Trophoblast cell (in vitro differentiated cells and primary cell): ENCODE measurements around the gene SCAF4.

Experiments
- DNase-seq, 2 donors: peaks; one replicate each; pipeline ENCODE4 v3.0.0-alpha.2; 2016
- H2AFZ ChIP-seq: 2 replicates; pipeline ENCODE4 v1.6.1; 2013; ENCODE audit warnings: low read length, moderate library complexity, mild to moderate bottlenecking; ENCODE audit not compliant: insufficient read depth, poor library complexity
- H2AK5ac ChIP-seq: 2 replicates; pipeline ENCODE4 v1.6.1; 2013; ENCODE audit warnings: mild to moderate bottlenecking, low read length
- H2BK120ac ChIP-seq: 2 replicates; pipeline ENCODE4 v1.6.1; 2013; ENCODE audit warnings: low read length, mild to moderate bottlenecking, moderate library complexity; ENCODE audit not compliant: insufficient read depth, poor library complexity
- H2BK12ac ChIP-seq: 2 replicates; pipeline ENCODE4 v1.6.1; 2013; ENCODE audit warnings: mild to moderate bottlenecking, low read length, moderate library complexity
- H2BK5ac ChIP-seq: 2 replicates; pipeline ENCODE4 v1.6.1; 2013; ENCODE audit warnings: low read length, low read depth, moderate library complexity, mild to moderate bottlenecking; ENCODE audit not compliant: poor library complexity
- H3K14ac ChIP-seq: 2 replicates; pipeline ENCODE4 v1.6.1; 2013; ENCODE audit warnings: mild to moderate bottlenecking, low read length
- H3K18ac ChIP-seq: 2 replicates; pipeline ENCODE4 v1.6.1; 2013; ENCODE audit warnings: mild to moderate bottlenecking, low read length
- H3K23ac ChIP-seq: 2 replicates; pipeline ENCODE4 v1.6.1; 2013; ENCODE audit warnings: low read length
- H3K27ac ChIP-seq: 2 replicates; pipeline ENCODE4 v1.5.1; 2013; ENCODE audit warnings: low read depth, mild to moderate bottlenecking, inconsistent platforms, low read length, moderate library complexity
- H3K27me3 ChIP-seq: 2 replicates; pipeline ENCODE4 v1.6.1; 2013; ENCODE audit warnings: inconsistent platforms, mild to moderate bottlenecking, low read length, moderate library complexity; ENCODE audit not compliant: insufficient read depth
- H3K36me3 ChIP-seq, 2 experiments: 1 replicate in 1 of 2; 2 replicates in 1 of 2; pipeline ENCODE4 v1.6.1; 2013; ENCODE audit warnings: low read length in 2 of 2, mild to moderate bottlenecking in 2 of 2, moderate library complexity in 1 of 2; ENCODE audit not compliant: insufficient read depth in 2 of 2, control insufficient read depth in 1 of 2
- H3K4ac ChIP-seq: 2 replicates; pipeline ENCODE4 v1.6.1; 2013; ENCODE audit warnings: low read depth, mild to moderate bottlenecking, low read length, moderate library complexity
- H3K4me1 ChIP-seq, 2 experiments: 1 replicate in 1 of 2; 2 replicates in 1 of 2; pipeline ENCODE4 v1.6.1; 2013; ENCODE audit warnings: low read length in 2 of 2, mild to moderate bottlenecking in 2 of 2, moderate library complexity in 1 of 2; ENCODE audit not compliant: insufficient read depth in 2 of 2, control insufficient read depth in 1 of 2
- H3K4me2 ChIP-seq: 2 replicates; pipeline ENCODE4 v1.6.1; 2013; ENCODE audit warnings: inconsistent platforms, mild to moderate bottlenecking, low read length, moderate library complexity
- H3K4me3 ChIP-seq: 2 replicates; pipeline ENCODE4 v1.5.1; 2013; ENCODE audit warnings: mild to moderate bottlenecking, low read depth, low read length, inconsistent platforms
- H3K79me1 ChIP-seq: one replicate; pipeline ENCODE4 v1.6.1; 2013; ENCODE audit warnings: low read length
- H3K79me2 ChIP-seq: 2 replicates; pipeline ENCODE4 v1.6.1; 2013; ENCODE audit warnings: low read length, mild to moderate bottlenecking; ENCODE audit not compliant: control insufficient read depth, insufficient read depth, poor library complexity
- H3K9ac ChIP-seq: 2 replicates; pipeline ENCODE4 v1.6.1; 2013; ENCODE audit warnings: mild to moderate bottlenecking, low read length
- H3K9me3 ChIP-seq: 2 replicates; pipeline ENCODE4 v1.6.1; 2013; ENCODE audit warnings: low read depth, mild to moderate bottlenecking, control low read depth, inconsistent platforms, low read length; ENCODE audit not compliant: insufficient read depth
- H4K12ac ChIP-seq: 2 replicates; pipeline ENCODE4 v1.6.1; 2013; ENCODE audit warnings: low read depth, mild to moderate bottlenecking, low read length, moderate library complexity
- H4K8ac ChIP-seq: 2 replicates; pipeline ENCODE4 v1.6.1; 2013; ENCODE audit warnings: low read depth, mild to moderate bottlenecking, low read length, moderate library complexity
- H4K91ac ChIP-seq: one replicate; pipeline ENCODE4 v1.6.1; 2013; ENCODE audit warnings: low read depth, mild to moderate bottlenecking, low read length, moderate library complexity
- WGBS: extraction: QIAGEN DNeasy Blood & Tissue Kit; methylation state at CpG from one replicate; pipeline ENCODE4 v1.1.7; 2013; ENCODE audit warnings: missing lambda C conversion rate; ENCODE audit not compliant: insufficient read length, insufficient coverage; ENCODE audit errors: extremely low coverage; 5-methylcytosine and 5-hydroxymethylcytosine counted together

The SCAF4 gene

GRCh38 chr21:31660259-31660565, 71.7 kb downstream of the SCAF4 start:
- peak overlapping the region; percentile 47 for H4K12ac ChIP-seq
- H3K18ac ChIP-seq: peak overlapping the region; percentile 84
- no peak overlapping the region for H2AK5ac ChIP-seq
- no peak overlapping the region for H2BK5ac ChIP-seq
- H3K9ac ChIP-seq: peak overlapping the region; percentile 28
- H3K79me2 ChIP-seq: peaks cover 6% of the 10 kb centered on the region
- no peak overlapping the region for H4K8ac ChIP-seq
- no peak for DNase-seq
- H3K4me3 ChIP-seq: peak overlapping the region; percentile 91
- peak overlapping the region; percentile 35 for H3K14ac ChIP-seq
- H2BK120ac ChIP-seq: peak overlapping the region; percentile 43
- H3K9me3 ChIP-seq: no peaks in the 10 kb centered on the region
- peak overlapping the region; percentile 60 for H3K4ac ChIP-seq
- peaks cover 0 to 2% of the 10 kb centered on the region in 2 experiments for H3K4me1 ChIP-seq
- H3K4me2 ChIP-seq: peak overlapping the region; percentile 78
- H4K91ac ChIP-seq: peak overlapping the region; percentile 62
- no peak overlapping the region for H2BK12ac ChIP-seq
- H3K27ac ChIP-seq: no peak overlapping the region
- peak overlapping the region; percentile 67 for H2AFZ ChIP-seq
- H3K27me3 ChIP-seq: no peaks in the 10 kb centered on the region
- WGBS: no CpG with 5 or more reads among the region's 12 CpGs
- peaks cover 5% of the 10 kb centered on the region for H3K79me1 ChIP-seq
- peaks cover 3 to 4% of the 10 kb centered on the region in 2 experiments for H3K36me3 ChIP-seq
- no peak overlapping the region for H3K23ac ChIP-seq

GRCh38 chr21:31659536-31660258, 72.2 kb downstream of the SCAF4 start, which contains the start of gene SOD1:
Gene SOD1, plus strand, starts transcription at chr21:31659693. Its CDS starts 77 bp downstream, at chr21:31659770.
- peaks cover 5% of the 10 kb centered on the region for H3K79me1 ChIP-seq
- peak within 1 kb of the TSS; percentile 76 for H2AFZ ChIP-seq
- peak within 1 kb of the TSS; percentile 78 for H3K4me2 ChIP-seq
- no peak within 1 kb of the TSS for H2BK12ac ChIP-seq
- peak within 1 kb of the TSS; percentile 87 for H3K14ac ChIP-seq
- H3K18ac ChIP-seq: peak within 1 kb of the TSS; percentile 89
- peaks cover 3 to 4% of the 10 kb centered on the region in 2 experiments for H3K36me3 ChIP-seq
- peaks cover 0 to 2% of the 10 kb centered on the region in 2 experiments for H3K4me1 ChIP-seq
- H2BK5ac ChIP-seq: peak within 1 kb of the TSS; percentile 13
- H4K12ac ChIP-seq: peak within 1 kb of the TSS; percentile 55
- no peak within 1 kb of the TSS for H3K23ac ChIP-seq
- peak within 1 kb of the TSS; percentile 62 for H4K91ac ChIP-seq
- peak within 1 kb of the TSS; percentile 75 for H3K9ac ChIP-seq
- no peaks in the 10 kb centered on the region for H3K27me3 ChIP-seq
- H3K27ac ChIP-seq: no peak within 1 kb of the TSS
- peaks cover 6% of the 10 kb centered on the region for H3K79me2 ChIP-seq
- peak within 1 kb of the TSS; percentile 57 for H2BK120ac ChIP-seq
- peak within 1 kb of the TSS; percentile 56 for H4K8ac ChIP-seq
- no CpG with 5 or more reads among the region's 87 CpGs for WGBS
- no peaks in the 10 kb centered on the region for H3K9me3 ChIP-seq
- no peak within 1 kb of the TSS for H2AK5ac ChIP-seq
- DNase-seq: peak; percentile 78 to 89
- peak within 1 kb of the TSS; percentile 91 for H3K4me3 ChIP-seq
- peak within 1 kb of the TSS; percentile 60 for H3K4ac ChIP-seq

GRCh38 chr21:31659286-31659535, 72.7 kb downstream of the SCAF4 start:
- Histone ChIP-seq H3K4me1 (peaks cover 0 to 2% of the 10 kb centered on the region in 2 experiments), H2BK12ac (no peak overlapping the region), H3K4ac (no peak overlapping the region), H3K27me3 (no peaks in the 10 kb centered on the region), H4K91ac (no peak overlapping the region), H3K27ac (no peak overlapping the region), H3K23ac (no peak overlapping the region), H3K36me3 (peaks cover 3 to 4% of the 10 kb centered on the region in 2 experiments), H2AK5ac (no peak overlapping the region), H4K8ac (no peak overlapping the region), H4K12ac (no peak overlapping the region), H3K79me1 (peaks cover 5% of the 10 kb centered on the region), H2BK120ac (no peak overlapping the region), H3K79me2 (peaks cover 6% of the 10 kb centered on the region), H3K4me2 (peak overlapping the region; percentile 78), H2AFZ (peak overlapping the region; percentile 26), H3K14ac (no peak overlapping the region), H3K18ac (no peak overlapping the region), H3K9me3 (no peaks in the 10 kb centered on the region), H3K4me3 (peak overlapping the region; percentile 70), H2BK5ac (no peak overlapping the region), H3K9ac (no peak overlapping the region)
- no CpG with 5 or more reads among the region's 18 CpGs for WGBS
- DNase-seq: no peak

- Histone ChIP-seq H3K4me2 (no peak overlapping the region), H2BK12ac (no peak overlapping the region), H4K8ac (no peak overlapping the region), H4K12ac (no peak overlapping the region), H3K27ac (no peak overlapping the region), H3K9me3 (no peaks in the 10 kb centered on the region), H3K14ac (no peak overlapping the region), H2BK120ac (no peak overlapping the region), H3K23ac (no peak overlapping the region), H3K79me1 (peaks cover 5% of the 10 kb centered on the region), H3K27me3 (no peaks in the 10 kb centered on the region), H3K4me1 (peaks cover 0 to 2% of the 10 kb centered on the region in 2 experiments), H3K36me3 (no peaks in the 10 kb centered on the region), H2AFZ (no peak overlapping the region), H3K9ac (no peak overlapping the region), H3K4me3 (no peak overlapping the region), H3K79me2 (peaks cover 6% of the 10 kb centered on the region), H2AK5ac (no peak overlapping the region), H3K18ac (no peak overlapping the region), H3K4ac (no peak overlapping the region), H2BK5ac (no peak overlapping the region), H4K91ac (no peak overlapping the region)
- DNase-seq: peak; percentile 72 to 74
- 100% methylated on average over 1 of the region's 9 CpGs for WGBS
Measured at GRCh38 chr21:31658053-31658452, 73.9 kb downstream of the SCAF4 start.
